H1 (cell line): ENCODE results near the gene PLA2G4A. TPM values are rescaled to one million over a fixed set of nuclear protein-coding genes. Genes with fewer than 3 reads are reported as not detected.

ENCODE experiments used
- BRCA1 ChIP-seq: IDR thresholded peaks from 2 replicates; pipeline ENCODE4 v1.6.1; 2012; ENCODE audit warnings: low read depth, low read length, improper control_type of control experiment
- CHD7 ChIP-seq: fragments of 300-600 bp; sonication (generic); IDR thresholded peaks from 2 replicates; pipeline ENCODE4 v1.7.1; 2012; ENCODE audit warnings: low read length, moderate library complexity, mild to moderate bottlenecking, inconsistent platforms; ENCODE audit not compliant: insufficient replicate concordance
- CREB1 ChIP-seq: IDR thresholded peaks from 2 replicates; pipeline ENCODE4 v1.6.1; 2012; ENCODE audit warnings: inconsistent platforms
- EZH2 ChIP-seq: fragments of 200-600 bp; sonication (generic); IDR thresholded peaks from 2 replicates; pipeline ENCODE4 v1.7.1; 2012; ENCODE audit warnings: low read depth, mild to moderate bottlenecking, moderate library complexity, low read length, inconsistent platforms; ENCODE audit not compliant: severe bottlenecking
- GABPA ChIP-seq: IDR thresholded peaks from 2 replicates; pipeline ENCODE4 v1.6.1; 2011; ENCODE audit warnings: mild to moderate bottlenecking, low read length, moderate library complexity, borderline replicate concordance; ENCODE audit not compliant: insufficient read depth
- JUN ChIP-seq: IDR thresholded peaks from 2 replicates; pipeline ENCODE4 v1.6.1; 2011; ENCODE audit warnings: low read depth, mild to moderate bottlenecking, improper control_type of control experiment, low read length
- POLR2AphosphoS5 ChIP-seq: IDR thresholded peaks from 2 replicates; pipeline ENCODE4 v1.6.1; 2011; ENCODE audit warnings: low read depth, low read length
- RFX5 ChIP-seq: IDR thresholded peaks from 2 replicates; pipeline ENCODE4 v1.6.1; 2011; ENCODE audit warnings: low read depth, low read length, improper control_type of control experiment, borderline replicate concordance
- SIRT6 ChIP-seq: IDR thresholded peaks from one replicate; pipeline ENCODE4 v1.7.1; 2012; ENCODE audit warnings: low read length, inconsistent platforms
- SP4 ChIP-seq: IDR thresholded peaks from 2 replicates; pipeline ENCODE4 v1.6.1; 2012; ENCODE audit warnings: low read length, inconsistent platforms
- YY1 ChIP-seq: IDR thresholded peaks from 2 replicates; pipeline ENCODE4 v1.6.1; 2011; ENCODE audit warnings: low read depth, mild to moderate bottlenecking, low read length
- ZNF274 ChIP-seq: IDR thresholded peaks from 2 replicates; pipeline ENCODE4 v1.7.0; 2012; ENCODE audit warnings: low read length, borderline replicate concordance; ENCODE audit errors: extremely low read depth
- polyA plus RNA-seq, 7 experiments: library from polyadenylated mRNA; depleted of rRNA in 3 of 7; stranded (reverse) in 5 of 7; unstranded in 2 of 7; fragments of >200 nt in 5 of 7; fragments of 200-250 nt in 2 of 7; gene quantifications; 1 replicate in 5 of 7; 2 replicates in 1 of 7; 4 replicates in 1 of 7; pipeline versions ENCODE4 v1.2.1 to v1.2.3, GENCODE V29; 2011 to 2013; ENCODE audit warnings: missing spikeins in 2 of 7, mixed read lengths in 2 of 7
- total RNA-seq: library from RNA; stranded (reverse); fragmentation: NEBNext Ultra II Directional; extraction: Animal tissue kit (Norgen Biotek cat#: 25700); gene quantifications from 2 replicates; pipeline ENCODE4 v1.2.1, GENCODE V29; 2021

The PLA2G4A gene
- total and polyA plus RNA-seq, 2 of the 8 experiments (the other 6 are each of a cell fraction or from before 2014, with no cell fraction given): 0.63 to 1.4 TPM

- no peak for TF ChIP-seq CHD7
- TF ChIP-seq JUN: no peak
- no peak for TF ChIP-seq ZNF274
- TF ChIP-seq POLR2AphosphoS5: no peak
- TF ChIP-seq SIRT6: no peak
- TF ChIP-seq CREB1: no peak
- no peak for TF ChIP-seq YY1
- TF ChIP-seq BRCA1: no peak
- TF ChIP-seq SP4: no peak
- no peak for TF ChIP-seq EZH2
- TF ChIP-seq RFX5: no peak
- TF ChIP-seq GABPA: no peak
These were observed 5.7 kb downstream of the PLA2G4A start (continued) for GRCh38 chr1:186834399-186834958.
